K562 (cell line): ENCODE results near the gene S100A2. TPM values are rescaled to one million over a fixed set of nuclear protein-coding genes. Genes with fewer than 3 reads are reported as not detected.

Source experiments
- ATAC-seq: fragments of 200-7000 bp; cut with Tn5 transposase; 3 replicates; pipeline ENCODE4 v1.9.1; 2020; ENCODE audit warnings: moderate library complexity
- BruUV-seq: library from RNA; stranded (reverse); fragments of 400-500 nt; replicated peaks from 2 replicates; lab custom pipeline; 2021; lab: Mats Ljungman, UMichigan
- CTCF ChIA-PET: fragments of 300-600 bp; formaldehyde crosslinking; extraction: SDS; loops from one replicate; lab custom pipeline; 2021; ENCODE audit warnings: low intra/inter-chr PET ratio; lab: Yijun Ruan, JAX
- POLR2A ChIA-PET: fragments of 300-600, 350-650 bp; sonication (Branson Sonifier 250); formaldehyde crosslinking; extraction: SDS; loops from one replicate; lab custom pipeline; 2021; ENCODE audit warnings: antibody characterized with exemption, inconsistent platforms; lab: Yijun Ruan, JAX
- DNase-seq, 4 experiments: peaks; one replicate each; pipeline versions ENCODE4 v3.0.0 to v3.0.0-alpha.2; 2011 to 2018; ENCODE audit warnings: low spot score in 3 of 4, mixed read lengths in 3 of 4; ENCODE audit errors: extremely low read depth in 1 of 4
- FAIRE-seq: peaks from 2 replicates; lab custom pipeline; 2011; peaks lifted over from hg19 to GRCh38; lab: Jason Lieb, UNC
- H2AFZ ChIP-seq: 2 replicates; pipeline ENCODE4 v1.6.0; 2011; ENCODE audit warnings: low read depth, low read length, control low read depth, inconsistent platforms
- H3K27ac ChIP-seq: fragments of 200-600 bp; 3 replicates; pipeline ENCODE4 v1.8.0; 2011; ENCODE audit warnings: low read depth, mild to moderate bottlenecking, control low read depth, inconsistent platforms, low read length, moderate library complexity, mixed read lengths; ENCODE audit errors: extremely low read depth
- H3K27me3 ChIP-seq, 2 experiments: fragments of 300-600 bp in 1 of 2; 2 replicates in 1 of 2; 3 replicates in 1 of 2; pipeline versions ENCODE4 v1.6.0 to v1.8.0; 2011; ENCODE audit warnings: inconsistent platforms in 2 of 2, low read length in 2 of 2, mild to moderate bottlenecking in 1 of 2, mixed read lengths in 1 of 2, moderate library complexity in 1 of 2; ENCODE audit not compliant: control insufficient read depth in 2 of 2, insufficient read depth in 2 of 2
- H3K36me3 ChIP-seq: fragments of 300-600 bp; 3 replicates; pipeline ENCODE4 v1.8.0; 2011; ENCODE audit warnings: mild to moderate bottlenecking, low read length, inconsistent platforms; ENCODE audit not compliant: control insufficient read depth, insufficient read depth
- H3K4me1 ChIP-seq, 2 experiments: fragments of 200-600 bp in 1 of 2; replicated peaks in 1 of 2; 2 replicates in 1 of 2; 3 replicates in 1 of 2; pipeline versions ENCODE4 v1.5.1 to v1.8.0; 2011; ENCODE audit warnings: inconsistent platforms in 2 of 2, low read length in 2 of 2, mild to moderate bottlenecking in 1 of 2, mixed read lengths in 1 of 2, moderate library complexity in 1 of 2; ENCODE audit not compliant: control insufficient read depth in 2 of 2, insufficient read depth in 2 of 2
- H3K4me2 ChIP-seq: 2 replicates; pipeline ENCODE4 v1.6.1; 2011; ENCODE audit warnings: low read length, control low read depth, inconsistent platforms, mixed read lengths; ENCODE audit not compliant: insufficient read depth
- H3K4me3 ChIP-seq: fragments of 200-600 bp; sonication (generic), shearing (Covaris generic); 2 replicates; pipeline ENCODE4 v1.5.1; 2016; ENCODE audit warnings: control low read depth, inconsistent platforms
- H3K79me2 ChIP-seq: fragments of 200-600 bp; 3 replicates; pipeline ENCODE4 v1.8.0; 2011; ENCODE audit warnings: low read length, inconsistent platforms; ENCODE audit not compliant: control insufficient read depth, insufficient read depth
- H3K9ac ChIP-seq, 2 experiments: 2 replicates each; pipeline versions ENCODE4 v1.6.0 to v1.6.1; 2011; ENCODE audit warnings: low read depth in 2 of 2, low read length in 2 of 2, control low read depth in 1 of 2, inconsistent platforms in 1 of 2, mild to moderate bottlenecking in 1 of 2, mixed read lengths in 1 of 2; ENCODE audit not compliant: insufficient read depth in 1 of 2
- H3K9me1 ChIP-seq: one replicate; pipeline ENCODE4 v1.6.0; 2011; ENCODE audit warnings: inconsistent platforms, mild to moderate bottlenecking, low read length, moderate library complexity; ENCODE audit not compliant: control insufficient read depth, insufficient read depth
- H3K9me3 ChIP-seq: replicated peaks from 2 replicates; pipeline ENCODE4 v1.5.1; 2011; ENCODE audit warnings: low read depth, low read length, inconsistent platforms; ENCODE audit not compliant: control insufficient read depth, insufficient read depth
- H4K20me1 ChIP-seq: replicated peaks from 2 replicates; pipeline ENCODE4 v1.6.1; 2011; ENCODE audit warnings: low read length, inconsistent platforms, mixed read lengths; ENCODE audit not compliant: control insufficient read depth, insufficient read depth
- BCL6 ChIP-seq: fragments of 250-450 bp; sonication (Bioruptor Pico); IDR thresholded peaks from 2 replicates; pipeline ENCODE4 v1.4.0; 2020
- DIDO1 ChIP-seq: fragments of 450-650 bp; IDR thresholded peaks from 2 replicates; pipeline ENCODE4 v1.6.1; 2016; ENCODE audit warnings: low read depth, missing biosample characterization, missing genetic modification characterization
- ERF ChIP-seq: fragments of 450-650 bp; formaldehyde crosslinking; IDR thresholded peaks from 2 replicates; pipeline ENCODE4 v1.4.0; 2020; ENCODE audit warnings: mild to moderate bottlenecking, mixed read lengths
- FOSL1 ChIP-seq: fragments of 200-800 bp; sonication (Bioruptor generic); conservative IDR thresholded peaks from 2 replicates; pipeline ENCODE4 v1.6.1; 2016; ENCODE audit warnings: missing genetic modification characterization, missing compliant biosample characterization
- GTF2A2 ChIP-seq: IDR thresholded peaks from 2 replicates; pipeline ENCODE4 v1.6.1; 2016; ENCODE audit warnings: mild to moderate bottlenecking, missing genetic modification characterization, missing compliant biosample characterization
- NR3C1 ChIP-seq: sonication (generic); formaldehyde crosslinking; IDR thresholded peaks from 2 replicates; pipeline ENCODE4 v1.8.1; 2022; ENCODE audit warnings: missing genetic modification reagents
- PML ChIP-seq: IDR thresholded peaks from 2 replicates; pipeline ENCODE4 v1.6.1; 2012; ENCODE audit warnings: low read length, inconsistent platforms
- RBM25 ChIP-seq: fragments of 200-400 bp; formaldehyde crosslinking; IDR thresholded peaks from 2 replicates; pipeline ENCODE4 v1.6.1; 2018; ENCODE audit warnings: low read length, low read depth, moderate library complexity; ENCODE audit not compliant: severe bottlenecking
- SMARCB1 ChIP-seq: IDR thresholded peaks from 2 replicates; pipeline ENCODE4 v1.6.1; 2011; ENCODE audit warnings: improper control_type of control experiment, low read depth; ENCODE audit not compliant: insufficient read length
- STAT5A ChIP-seq: IDR thresholded peaks from 2 replicates; pipeline ENCODE4 v1.6.1; 2012; ENCODE audit warnings: low read length, inconsistent platforms, borderline replicate concordance
- ZBTB7A ChIP-seq: IDR thresholded peaks from 2 replicates; pipeline ENCODE4 v1.6.1; 2011; ENCODE audit warnings: low read depth, mild to moderate bottlenecking, low read length, moderate library complexity, borderline replicate concordance; ENCODE audit not compliant: control insufficient read depth
- ZNF217 ChIP-seq: sonication (generic); formaldehyde crosslinking; IDR thresholded peaks from 2 replicates; pipeline ENCODE4 v1.8.0; 2022; ENCODE audit warnings: mild to moderate bottlenecking, missing genetic modification reagents
- ZNF263 ChIP-seq: sonication (generic); formaldehyde crosslinking; IDR thresholded peaks from 2 replicates; pipeline ENCODE4 v1.8.0; 2022; ENCODE audit warnings: mild to moderate bottlenecking, missing genetic modification reagents, borderline replicate concordance
- ZNF696 ChIP-seq: fragments of 250-450 bp; sonication (Bioruptor Pico); conservative IDR thresholded peaks from 2 replicates; pipeline ENCODE4 v1.4.0; 2020; ENCODE audit warnings: mild to moderate bottlenecking, moderate library complexity
- ZZZ3 ChIP-seq: fragments of 450-650 bp; IDR thresholded peaks from 2 replicates; pipeline ENCODE4 v1.6.1; 2016; ENCODE audit warnings: antibody characterized with exemption, mild to moderate bottlenecking, moderate library complexity
- WGBS: fragments of 100-300 bp; shearing (Covaris generic); methylation state at CpG from one replicate; pipeline ENCODE4 v1.1.6; 2016; ENCODE audit warnings: low coverage, mixed read lengths; ENCODE audit not compliant: insufficient coverage; ENCODE audit errors: missing lambda C conversion rate; 5-methylcytosine and 5-hydroxymethylcytosine counted together
- in situ Hi-C: fragments of 300-500 bp; cut with MboI; formaldehyde crosslinking; loops from 4 replicates; pipeline ENCODE4 v1.15.0; 2018; ENCODE audit warnings: inconsistent platforms, mixed read lengths
- intact Hi-C: fragments of 100-400 bp; cut with micrococcal nuclease; formaldehyde crosslinking; loops from 2 replicates; pipeline ENCODE4 v1.14.2; 2022
- polyA plus RNA-seq, 8 experiments: library from polyadenylated mRNA; depleted of rRNA in 4 of 8; stranded (reverse) in 5 of 8; unstranded in 3 of 8; fragments of >200 nt; fragmentation: Nextera tagmentation in 2 of 8; fragmentation: Illumina TruSeq in 1 of 8; extraction: Ambion mirVana in 2 of 8; extraction: Trizol in 1 of 8; gene quantifications; 2 replicates each; pipeline versions ENCODE4 v1.2.1 to v1.2.3, GENCODE V29; 2011 to 2014; ENCODE audit warnings: inconsistent platforms in 1 of 8, missing spikeins in 1 of 8
- total RNA-seq, 7 experiments: library from RNA; depleted of rRNA in 6 of 7; stranded (reverse); fragments of >200 nt in 6 of 7; fragmentation: Illumina TruSeq in 2 of 7; extraction: Trizol in 2 of 7; gene quantifications; 2 replicates each; pipeline versions ENCODE4 v1.2.1 to v1.2.3, GENCODE V29; 2011 to 2021; ENCODE audit warnings: low replicate concordance in 1 of 7
- TF ChIP-seq, protein P1 (sequence below): fragments of 450-650 bp; formaldehyde crosslinking; IDR thresholded peaks from 2 replicates; pipeline ENCODE4 v1.4.0; 2020; ENCODE audit warnings: mild to moderate bottlenecking, mixed read lengths
- TF ChIP-seq, protein P2 (sequence below): fragments of 250-450 bp; sonication (Bioruptor Pico); IDR thresholded peaks from 2 replicates; pipeline ENCODE4 v1.8.0; 2021; ENCODE audit warnings: moderate library complexity, mild to moderate bottlenecking, inconsistent platforms
- TF ChIP-seq, protein P3 (sequence below), 2 experiments: fragments of 450-650 bp in 1 of 2; sonication (generic) in 1 of 2; formaldehyde crosslinking in 1 of 2; IDR thresholded peaks in 1 of 2; conservative IDR thresholded peaks in 1 of 2; 2 replicates each; pipeline versions ENCODE4 v1.6.1 to v1.8.1; 2016 to 2023; ENCODE audit warnings: mild to moderate bottlenecking in 2 of 2, moderate library complexity in 2 of 2, inconsistent platforms in 1 of 2, missing genetic modification reagents in 1 of 2

Gene S100A2
- total and polyA plus RNA-seq, 9 of the 15 experiments (the other 6 are each of a cell fraction or from before 2014, with no cell fraction given): 0.28 to 0.65 (median 0.44) TPM; not detected in 4

DNA sequence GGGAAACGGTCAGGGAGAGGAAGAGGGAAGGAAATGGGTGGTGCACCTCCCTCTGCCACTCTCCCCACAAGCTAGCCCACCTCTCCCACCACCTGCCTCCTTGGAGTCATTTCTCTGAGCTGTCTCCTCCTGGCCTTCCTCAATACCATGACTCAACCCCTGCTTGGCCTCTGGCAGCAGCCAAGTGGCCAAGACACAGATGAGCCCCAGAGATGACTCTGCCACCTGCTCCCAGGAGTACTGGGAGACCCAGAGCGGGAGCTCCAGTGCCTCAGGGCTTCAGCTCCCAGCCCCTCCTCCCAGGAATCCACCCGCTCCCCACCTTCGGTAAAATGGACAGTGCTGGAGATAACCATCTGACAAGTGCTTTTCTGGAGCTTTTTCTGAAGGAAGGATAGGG, 44.7 kb upstream of the S100A2 start:
- Histone ChIP-seq H4K20me1 (no peaks in the 10 kb centered on the region), H3K4me3 (no peak overlapping the region), H2AFZ (peak overlapping the region; percentile 65; the same call in 1 of the 2 replicates), H3K4me1 (peaks cover 30 to 47% of the 10 kb centered on the region in 2 experiments), H3K9me3 (no peaks in the 10 kb centered on the region), H3K27ac (no peak overlapping the region), H3K79me2 (no peaks in the 10 kb centered on the region), H3K36me3 (no peaks in the 10 kb centered on the region), H3K9me1 (peaks cover 6% of the 10 kb centered on the region), H3K27me3 (no peaks in the 10 kb centered on the region), H3K4me2 (peak overlapping the region; percentile 7; the same call in 1 of the 2 replicates), H3K9ac (peak overlapping the region in 1 of 2 experiments; percentile 79; a peak in 2 of 4 replicates)
- POLR2A ChIA-PET: interaction anchor here (1.1 to 4.1 kb wide), 2 partner anchors 9 to 17 kb away, joined by 3 to 23 read pairs; partner anchors contain the start of genes S100A1 and S100A13
- in situ Hi-C loops (no loop called here), intact Hi-C loops (no loop called here)
- ATAC-seq (no peak), FAIRE-seq (no peak), DNase-seq (peak in 2 of 4 experiments; percentile 50)
- WGBS: 33% methylated on average over 3 of the region's 4 CpGs
- BruUV-seq: no TSS peak
- CTCF ChIA-PET: no interaction called here
- no peak for TF ChIP-seq PML
- TF ChIP-seq GTF2A2: no peak
- peak; percentile 23; the same call in 1 of the 2 replicates for TF ChIP-seq ZBTB7A
- TF ChIP-seq ERF: no peak
- TF ChIP-seq, protein P1, sequence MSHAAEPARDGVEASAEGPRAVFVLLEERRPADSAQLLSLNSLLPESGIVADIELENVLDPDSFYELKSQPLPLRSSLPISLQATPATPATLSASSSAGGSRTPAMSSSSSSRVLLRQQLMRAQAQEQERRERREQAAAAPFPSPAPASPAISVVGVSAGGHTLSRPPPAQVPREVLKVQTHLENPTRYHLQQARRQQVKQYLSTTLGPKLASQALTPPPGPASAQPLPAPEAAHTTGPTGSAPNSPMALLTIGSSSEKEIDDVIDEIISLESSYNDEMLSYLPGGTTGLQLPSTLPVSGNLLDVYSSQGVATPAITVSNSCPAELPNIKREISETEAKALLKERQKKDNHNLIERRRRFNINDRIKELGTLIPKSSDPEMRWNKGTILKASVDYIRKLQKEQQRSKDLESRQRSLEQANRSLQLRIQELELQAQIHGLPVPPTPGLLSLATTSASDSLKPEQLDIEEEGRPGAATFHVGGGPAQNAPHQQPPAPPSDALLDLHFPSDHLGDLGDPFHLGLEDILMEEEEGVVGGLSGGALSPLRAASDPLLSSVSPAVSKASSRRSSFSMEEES: no peak
- 0 out of 2 replicates have a peak, but pooled peaks have one; percentile 10 for TF ChIP-seq ZNF263 (CRISPR knock-in tag)
- TF ChIP-seq, protein P2, sequence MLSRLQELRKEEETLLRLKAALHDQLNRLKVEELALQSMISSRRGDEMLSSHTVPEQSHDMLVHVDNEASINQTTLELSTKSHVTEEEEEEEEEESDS (CRISPR knock-in tag): no peak
- TF ChIP-seq ZNF696 (CRISPR knock-in tag): no peak
- no peak for TF ChIP-seq ZZZ3
- no peak for TF ChIP-seq DIDO1 (tag)
- TF ChIP-seq ZNF217: no peak
- TF ChIP-seq, protein P3, sequence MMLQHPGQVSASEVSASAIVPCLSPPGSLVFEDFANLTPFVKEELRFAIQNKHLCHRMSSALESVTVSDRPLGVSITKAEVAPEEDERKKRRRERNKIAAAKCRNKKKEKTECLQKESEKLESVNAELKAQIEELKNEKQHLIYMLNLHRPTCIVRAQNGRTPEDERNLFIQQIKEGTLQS (IDR thresholded peaks at IDR 0.05): peak; percentile 33; the same call in 1 of the 2 replicates
- TF ChIP-seq, protein P3 (CRISPR knock-in tag; conservative IDR thresholded peaks at IDR 0.05): no peak
- TF ChIP-seq BCL6 (CRISPR knock-in tag): no peak
- TF ChIP-seq SMARCB1: no peak
- 0 out of 2 replicates have a peak, but pooled peaks have one; percentile 6 for TF ChIP-seq FOSL1 (tag)
- no peak for TF ChIP-seq RBM25
- no peak for TF ChIP-seq STAT5A
- TF ChIP-seq NR3C1: no peak
